Small intestine (tissue), 7 donors: ENCODE measurements around the gene METTL25B. TPM values are rescaled to one million over a fixed set of nuclear protein-coding genes. Genes with fewer than 3 reads are reported as not detected.

ENCODE experiments used
- DNase-seq, 2 donors: peaks; one replicate each; pipeline versions ENCODE4 v3.0.0 to v3.0.0-alpha.2; 2013
- FAIRE-seq: peaks from 2 replicates; lab custom pipeline; 2012; peaks lifted over from hg19 to GRCh38; lab: Jason Lieb, UNC
- H3K27ac ChIP-seq, 3 donors: one replicate each; pipeline ENCODE4 v1.5.1; 2013; ENCODE audit warnings: low read length in 2 of 3, mild to moderate bottlenecking in 2 of 3, control low read depth in 1 of 3, inconsistent platforms in 1 of 3, low read depth in 1 of 3, moderate library complexity in 1 of 3
- H3K27me3 ChIP-seq, 3 donors: one replicate each; pipeline ENCODE4 v1.6.1; 2013; ENCODE audit warnings: low read length in 3 of 3, inconsistent platforms in 1 of 3; ENCODE audit not compliant: control insufficient read depth in 3 of 3, insufficient read depth in 3 of 3
- H3K36me3 ChIP-seq, 3 donors: one replicate each; pipeline ENCODE4 v1.6.1; 2013; ENCODE audit warnings: low read length in 3 of 3, inconsistent platforms in 1 of 3, low read depth in 1 of 3, mild to moderate bottlenecking in 1 of 3, moderate library complexity in 1 of 3; ENCODE audit not compliant: control insufficient read depth in 3 of 3, insufficient read depth in 2 of 3
- H3K4me1 ChIP-seq, 3 donors: one replicate each; pipeline ENCODE4 v1.6.1; 2013; ENCODE audit warnings: low read length in 2 of 3, inconsistent platforms in 1 of 3, low read depth in 1 of 3, mild to moderate bottlenecking in 1 of 3, moderate library complexity in 1 of 3; ENCODE audit not compliant: control insufficient read depth in 3 of 3, insufficient read depth in 2 of 3
- H3K4me3 ChIP-seq, 3 donors: one replicate each; pipeline ENCODE4 v1.5.1; 2013; ENCODE audit warnings: low read length in 3 of 3, control low read depth in 1 of 3, inconsistent platforms in 1 of 3, low read depth in 1 of 3, mild to moderate bottlenecking in 1 of 3, moderate library complexity in 1 of 3
- H3K9me3 ChIP-seq, 2 donors: one replicate each; pipeline ENCODE4 v1.6.1; 2013; ENCODE audit warnings: low read depth in 1 of 2, low read length in 1 of 2; ENCODE audit not compliant: control insufficient read depth in 2 of 2, insufficient read depth in 1 of 2
- WGBS, 3 donors: extraction: QIAGEN DNeasy Blood & Tissue Kit; methylation state at CpG; one replicate each; pipeline ENCODE4 v1.1.7; 2013; 5-methylcytosine and 5-hydroxymethylcytosine counted together
- polyA plus RNA-seq, 4 donors: library from polyadenylated mRNA; stranded (reverse) in 3 of 4; unstranded in 1 of 4; fragments of 200-250 nt in 3 of 4; fragments of 120-200 nt in 1 of 4; gene quantifications; one replicate each; pipeline versions ENCODE4 v1.2.1 to v1.2.3, GENCODE V29; 2013
- donor health status: healthy with polysubstance abuse.
- donor health status: control.
- donor health status: control.
- donor health status: Bipolar disorder and iron deficiency.
- donor health status: healthy.

METTL25B gene
- polyA plus RNA-seq, 4 donors, result 27.8 to 79.8 (median 49.4) TPM

DNA sequence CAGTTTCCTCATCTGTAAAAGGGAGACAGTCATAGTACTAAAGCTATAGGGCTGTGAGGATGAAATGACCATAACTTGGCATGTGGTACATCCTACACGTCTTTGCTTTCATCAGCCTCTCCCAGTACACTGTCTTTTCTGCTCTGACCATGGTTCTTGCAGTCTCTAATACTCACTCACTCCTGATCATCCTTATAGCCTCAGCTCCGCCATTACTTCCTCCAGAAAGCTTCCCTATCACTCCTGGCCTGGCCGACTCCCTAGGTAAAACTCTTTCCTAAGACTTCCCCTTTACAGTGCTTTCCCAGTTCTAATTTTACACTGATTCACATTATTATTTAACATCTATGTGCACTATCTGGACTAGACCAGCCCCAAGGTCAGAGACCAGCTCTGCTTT lies 17.6 kb downstream of the METTL25B start:
- Histone ChIP-seq H3K4me1 (peaks cover 15 to 61% (median 15%) of the 10 kb centered on the region in 3 donors), H3K4me3 (peak overlapping the region in 2 of 3 donors; percentile 50 to 51), H3K27me3 (no peaks in the 10 kb centered on the region), H3K9me3 (no peaks in the 10 kb centered on the region), H3K36me3 (peaks cover 10 to 73% (median 21%) of the 10 kb centered on the region in 3 donors), H3K27ac (peak overlapping the region; percentile 89 to 98 (median 96))
- FAIRE-seq, result no peak
- DNase-seq, result no peak
- 47 to 63% (median 63%) methylated on average over 3 of the region's 3 CpGs for WGBS, 3 donors

DNA sequence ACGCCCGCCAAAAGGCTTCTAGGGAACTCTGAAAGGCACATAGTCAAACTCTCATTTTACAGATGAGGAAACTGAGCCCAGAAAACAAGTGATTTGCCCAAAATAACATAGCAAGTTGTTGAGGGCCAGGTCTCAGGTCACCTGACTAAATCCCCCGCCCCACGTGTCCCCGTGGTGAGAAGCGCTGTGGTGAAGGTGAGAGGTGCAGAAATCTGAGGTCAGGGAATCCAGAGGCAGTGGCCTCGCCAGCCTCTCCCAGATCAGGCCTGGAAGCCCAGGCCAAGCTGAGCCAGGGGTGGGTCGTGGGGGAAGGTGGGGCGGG lies 18.1 kb downstream of the METTL25B start:
- Histone ChIP-seq H3K27me3 (no peaks in the 10 kb centered on the region), H3K36me3 (peaks cover 10 to 72% (median 21%) of the 10 kb centered on the region in 3 donors), H3K4me3 (peak overlapping the region; percentile 43 to 51 (median 50)), H3K9me3 (no peaks in the 10 kb centered on the region), H3K4me1 (peaks cover 15 to 59% (median 15%) of the 10 kb centered on the region in 3 donors), H3K27ac (peak overlapping the region; percentile 89 to 98 (median 96))
- no peak for FAIRE-seq
- WGBS, 3 donors, result 36 to 44% (median 40%) methylated on average over 9 of the region's 9 CpGs
- DNase-seq, result no peak

DNA sequence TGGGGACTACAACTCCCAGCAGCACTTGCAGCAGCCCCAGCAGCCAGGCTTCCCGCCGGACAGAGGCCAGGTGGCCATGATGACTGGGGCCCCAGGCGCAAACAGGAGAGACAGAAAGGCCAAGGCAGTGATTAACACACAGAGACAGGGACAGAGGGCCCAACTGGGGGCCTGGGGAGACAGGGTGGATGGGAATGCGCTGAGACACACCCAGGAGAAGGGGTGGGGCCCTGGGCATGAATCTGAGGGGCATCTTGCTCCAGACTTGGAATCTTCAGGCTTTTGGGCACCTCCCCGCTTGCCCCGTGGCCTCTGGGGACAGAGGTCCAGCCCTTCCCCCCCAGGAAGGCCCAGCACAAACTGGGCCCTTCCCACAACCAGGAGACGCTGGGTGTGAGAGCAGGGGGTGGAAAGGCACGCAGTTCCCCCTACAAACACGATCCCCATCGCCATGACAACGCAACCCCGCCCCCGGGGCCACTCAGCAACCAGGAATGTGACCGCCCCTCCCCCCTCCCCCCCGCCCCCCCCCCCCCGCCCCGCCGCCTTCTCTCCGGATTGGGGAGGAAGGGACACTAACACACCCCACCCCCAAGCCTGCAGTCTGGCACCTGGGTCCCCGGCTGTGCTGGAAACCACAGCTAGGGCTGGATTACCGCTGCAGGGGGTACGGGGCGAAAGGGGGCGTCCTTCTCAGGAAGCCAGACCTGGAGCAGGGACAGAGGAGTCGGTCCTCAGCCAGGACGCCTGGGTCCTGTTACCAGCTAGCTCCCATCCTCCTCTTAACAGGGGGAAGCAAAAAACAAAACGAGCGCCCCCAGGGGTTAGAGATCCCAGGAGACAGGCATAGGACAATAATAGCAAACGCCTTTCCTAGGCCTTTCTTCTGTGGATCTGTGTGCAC lies 18.7 kb downstream of the METTL25B start:
- Histone ChIP-seq H3K36me3 (peaks cover 10 to 68% (median 21%) of the 10 kb centered on the region in 3 donors), H3K4me3 (peak overlapping the region; percentile 43 to 99 (median 71)), H3K27me3 (no peaks in the 10 kb centered on the region), H3K9me3 (no peaks in the 10 kb centered on the region), H3K27ac (peak overlapping the region; percentile 94 to 98 (median 96)), H3K4me1 (peaks cover 12 to 54% (median 15%) of the 10 kb centered on the region in 3 donors)
- WGBS, 3 donors, result 2 to 3% (median 2%) methylated on average over 15 to 24 of the region's 29 CpGs
- FAIRE-seq (no peak), DNase-seq (peak; percentile 89 to 96)

DNA sequence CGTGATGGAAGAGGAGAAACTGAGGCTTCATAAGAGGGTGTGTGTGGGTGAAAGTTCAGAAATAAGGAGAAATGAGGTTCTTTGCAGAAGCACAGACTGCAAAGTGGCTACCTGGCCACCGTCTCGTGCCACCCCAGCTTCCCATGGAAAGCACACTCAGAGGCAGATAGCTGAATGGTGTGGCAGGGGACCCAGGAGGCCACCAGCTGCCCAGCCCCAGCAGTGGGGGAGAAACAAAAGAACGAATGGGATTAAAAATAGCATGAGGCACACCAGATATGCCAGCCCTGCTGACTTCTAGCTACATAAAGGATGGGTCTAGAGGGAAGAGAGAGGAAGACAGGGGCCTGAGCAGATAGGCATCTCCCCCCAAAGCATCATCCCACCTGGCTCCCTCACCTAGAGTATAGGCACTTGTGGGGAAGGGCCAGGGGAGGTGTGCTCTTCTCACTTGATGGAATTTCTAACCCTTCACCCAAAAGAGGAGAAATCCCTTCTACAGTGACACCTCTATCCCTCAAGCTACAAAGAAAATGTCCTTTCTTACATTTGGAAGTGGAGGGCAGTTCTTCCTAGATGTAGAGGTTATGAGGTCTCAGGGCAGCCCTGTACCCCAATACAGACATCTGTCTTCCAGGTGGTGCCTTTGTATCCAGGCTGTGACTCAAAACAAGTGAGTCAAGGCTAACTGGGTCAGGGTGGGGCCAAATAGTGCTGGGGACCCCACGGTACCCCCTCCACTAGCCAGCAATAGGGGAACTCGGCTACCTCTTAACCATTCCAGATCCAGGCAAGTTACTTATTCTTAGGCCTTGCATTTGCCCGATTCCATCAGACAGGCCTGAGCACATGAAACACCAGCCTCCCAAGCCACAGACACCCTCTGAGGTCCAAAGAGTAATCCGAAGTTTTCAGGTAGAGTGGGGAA lies 19.7 kb downstream of the METTL25B start:
- no peaks in the 10 kb centered on the region for H3K9me3 ChIP-seq
- peaks cover 12 to 60% (median 18%) of the 10 kb centered on the region in 3 donors for H3K4me1 ChIP-seq
- DNase-seq (no peak), FAIRE-seq (no peak)
- peaks cover 10 to 58% (median 15%) of the 10 kb centered on the region in 3 donors for H3K36me3 ChIP-seq
- peak overlapping the region; percentile 94 to 98 (median 96) for H3K27ac ChIP-seq
- no peaks in the 10 kb centered on the region for H3K27me3 ChIP-seq
- peak overlapping the region in 2 of 3 donors; percentile 71 to 99 for H3K4me3 ChIP-seq
- 3 to 7% (median 6%) methylated on average over 8 of the region's 8 CpGs for WGBS, 3 donors

DNA sequence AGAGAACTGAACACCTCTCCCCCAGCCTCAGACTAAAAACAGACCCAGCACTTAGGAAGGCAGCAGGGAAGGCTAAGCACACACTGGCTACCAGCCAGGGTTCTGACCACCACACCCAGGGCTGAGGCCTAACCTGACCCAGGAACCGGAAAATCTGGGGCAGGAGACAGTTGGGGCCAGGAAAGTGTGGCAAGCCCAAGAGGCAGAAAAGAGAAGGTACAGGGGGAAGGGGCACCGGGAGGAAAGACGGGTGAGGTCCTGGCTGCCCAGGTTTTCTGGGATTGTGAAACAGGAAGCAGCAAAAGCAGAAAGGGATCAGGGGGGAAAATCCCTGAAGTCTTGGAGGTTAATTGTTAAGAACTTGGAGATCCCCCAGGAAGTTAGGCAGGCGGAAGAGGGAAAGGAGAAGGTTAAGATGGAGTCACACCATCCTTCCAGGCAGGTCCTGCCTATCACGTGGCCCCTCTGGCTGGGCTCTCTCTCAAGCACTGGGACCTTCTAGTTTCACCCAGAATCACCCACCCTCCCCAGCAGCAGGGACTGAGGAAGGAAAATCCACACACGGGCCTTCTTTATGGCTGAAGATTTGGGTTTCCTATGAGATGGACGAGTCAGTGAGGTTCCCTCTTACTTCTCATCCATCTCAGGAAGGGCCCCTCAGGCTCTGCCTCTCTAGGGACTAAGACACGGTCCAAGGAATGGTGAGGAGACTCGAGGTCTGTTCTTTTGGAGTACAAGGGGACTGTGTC lies 20.6 kb downstream of the METTL25B start:
- H3K27ac ChIP-seq, result peak overlapping the region; percentile 94 to 98 (median 96)
- WGBS, 3 donors, result 3 to 6% (median 4%) methylated on average over 9 of the region's 9 CpGs
- DNase-seq (peak; percentile 75 to 76), FAIRE-seq (no peak)
- H3K4me1 ChIP-seq, result peaks cover 12 to 62% (median 19%) of the 10 kb centered on the region in 3 donors
- peak overlapping the region; percentile 3 to 99 (median 71) for H3K4me3 ChIP-seq
- peaks cover 8 to 49% (median 9%) of the 10 kb centered on the region in 3 donors for H3K36me3 ChIP-seq
- H3K27me3 ChIP-seq, result no peaks in the 10 kb centered on the region
- H3K9me3 ChIP-seq, result no peaks in the 10 kb centered on the region

DNA sequence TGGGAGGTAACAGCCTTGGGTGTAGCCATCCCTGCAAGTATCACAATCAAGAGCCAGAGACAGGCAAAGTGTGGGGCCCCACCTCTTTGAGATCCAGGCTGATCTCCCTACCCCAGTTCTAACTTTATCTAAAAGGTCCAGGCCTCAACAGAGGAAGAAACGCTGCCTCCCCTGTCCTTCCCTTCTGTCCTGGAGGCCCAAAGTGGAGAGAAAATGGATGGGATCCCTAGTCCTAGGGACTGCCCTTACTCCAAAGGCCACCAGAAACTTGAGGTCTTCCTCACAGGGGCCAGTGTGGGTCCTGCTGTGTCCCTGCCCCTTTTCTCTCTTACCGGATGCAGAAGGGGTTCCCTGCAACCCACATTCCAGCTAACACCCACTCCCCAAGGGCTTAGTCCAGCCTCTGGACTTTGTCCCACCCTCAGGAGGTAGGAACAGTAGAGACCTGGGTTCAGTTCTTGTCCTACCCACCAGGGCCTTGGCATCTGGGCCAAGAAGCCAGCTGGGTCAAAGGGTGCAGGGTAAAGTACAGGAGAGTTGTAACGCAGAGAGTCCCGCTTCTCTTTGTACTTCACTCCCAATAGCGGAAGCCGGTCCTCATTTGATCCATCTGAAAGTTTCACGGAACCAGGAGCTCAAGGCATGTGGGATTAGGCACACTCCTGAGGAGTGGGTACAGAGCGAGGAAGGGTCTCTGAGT lies 21.3 kb downstream of the METTL25B start:
- Histone ChIP-seq H3K9me3 (no peaks in the 10 kb centered on the region), H3K27me3 (no peaks in the 10 kb centered on the region), H3K27ac (peak overlapping the region; percentile 96 to 98 (median 97)), H3K36me3 (peaks cover 4 to 42% (median 7%) of the 10 kb centered on the region in 3 donors), H3K4me1 (peaks cover 12 to 62% (median 19%) of the 10 kb centered on the region in 3 donors), H3K4me3 (peak overlapping the region; percentile 71 to 99 (median 97))
- WGBS, 3 donors, result 1 to 20% (median 4%) methylated on average over 8 of the region's 8 CpGs
- no peak for FAIRE-seq
- peak; percentile 89 to 98 for DNase-seq

DNA sequence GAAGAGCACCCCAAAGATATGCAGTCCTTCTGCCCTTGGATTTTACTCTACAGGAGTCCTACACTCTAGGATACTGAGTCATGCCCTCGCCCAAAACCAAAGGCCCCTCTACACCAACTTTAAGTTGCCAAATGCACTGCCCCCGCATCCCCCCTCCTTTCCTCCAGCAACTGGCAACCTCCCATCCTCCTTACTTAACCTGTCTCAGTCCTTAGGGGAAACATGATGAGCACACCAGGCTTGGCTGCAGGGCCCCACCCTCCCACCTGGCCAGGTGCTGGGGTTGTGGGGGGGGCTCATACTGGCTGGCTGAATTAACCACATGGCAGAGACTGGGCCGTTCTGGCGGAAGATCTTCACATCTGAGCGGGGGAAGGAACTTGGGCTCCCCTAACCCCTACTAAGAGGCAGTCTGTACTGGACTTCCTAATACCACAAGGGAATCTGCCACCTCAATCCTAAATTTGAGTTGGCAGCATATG lies 22.0 kb downstream of the METTL25B start:
- FAIRE-seq, result no peak
- H3K27me3 ChIP-seq, result no peaks in the 10 kb centered on the region
- no peaks in the 10 kb centered on the region for H3K9me3 ChIP-seq
- H3K36me3 ChIP-seq, result peaks cover 0 to 35% (median under 1%) of the 10 kb centered on the region in 3 donors
- DNase-seq, result peak; percentile 63 to 78
- H3K4me3 ChIP-seq, result peak overlapping the region; percentile 71 to 99 (median 97)
- peak overlapping the region; percentile 96 to 98 (median 97) for H3K27ac ChIP-seq
- H3K4me1 ChIP-seq, result peaks cover 12 to 55% (median 19%) of the 10 kb centered on the region in 3 donors
- 0 to 2% (median 2%) methylated on average over 5 of the region's 5 CpGs for WGBS, 3 donors
